SK-N-SH treated with all-trans-retinoic acid at 6 μM for 48 hours (cell line): ENCODE results near the gene TRIM71.

ENCODE experiments used
- ATAC-seq: fragments of 200-7000 bp; cut with Tn5 transposase; 3 replicates; pipeline ENCODE4 v1.9.1; 2020; ENCODE audit warnings: mild to moderate bottlenecking, moderate library complexity
- ARNTL ChIP-seq: fragments of 450-650 bp; formaldehyde crosslinking; IDR thresholded peaks from 2 replicates; pipeline ENCODE4 v1.5.0; 2020; ENCODE audit warnings: low read depth, mild to moderate bottlenecking, moderate library complexity, borderline replicate concordance
- BACH2 ChIP-seq: fragments of 250-450 bp; sonication (Bioruptor Pico); IDR thresholded peaks from 2 replicates; pipeline ENCODE4 v1.9.0; 2021; ENCODE audit warnings: mild to moderate bottlenecking, borderline replicate concordance
- CSDC2 ChIP-seq: fragments of 250-450 bp; sonication (Bioruptor Pico); IDR thresholded peaks from 2 replicates; pipeline ENCODE4 v1.5.0; 2020; ENCODE audit warnings: mild to moderate bottlenecking, moderate library complexity
- CSRNP3 ChIP-seq: fragments of 250-450 bp; sonication (Bioruptor Pico); IDR thresholded peaks from 2 replicates; pipeline ENCODE4 v1.5.1; 2021; ENCODE audit warnings: mild to moderate bottlenecking, moderate library complexity
- ESRRG ChIP-seq: fragments of 250-450 bp; sonication (Bioruptor Pico); IDR thresholded peaks from 2 replicates; pipeline ENCODE4 v1.6.1; 2021; ENCODE audit warnings: mild to moderate bottlenecking
- GLIS3 ChIP-seq: fragments of 250-450 bp; sonication (Bioruptor Pico); IDR thresholded peaks from 2 replicates; pipeline ENCODE4 v1.5.0; 2020; ENCODE audit warnings: mild to moderate bottlenecking, moderate library complexity
- ISL1 ChIP-seq: fragments of 250-450 bp; sonication (Bioruptor Pico); IDR thresholded peaks from 2 replicates; pipeline ENCODE4 v2.1.2; 2022; ENCODE audit warnings: mild to moderate bottlenecking, moderate library complexity
- OSR1 ChIP-seq: fragments of 250-450 bp; sonication (Bioruptor Pico); IDR thresholded peaks from 2 replicates; pipeline ENCODE4 v1.8.0; 2022; ENCODE audit warnings: moderate library complexity, mild to moderate bottlenecking, inconsistent platforms
- PPARA ChIP-seq: fragments of 250-450 bp; sonication (Bioruptor Pico); IDR thresholded peaks from 2 replicates; pipeline ENCODE4 v1.5.0; 2020; ENCODE audit warnings: mild to moderate bottlenecking, borderline replicate concordance
- RARB ChIP-seq: fragments of 250-450 bp; sonication (Bioruptor Pico); IDR thresholded peaks from 2 replicates; pipeline ENCODE4 v1.8.0; 2021; ENCODE audit warnings: mild to moderate bottlenecking, moderate library complexity
- SNAI2 ChIP-seq: fragments of 250-450 bp; sonication (Bioruptor Pico); IDR thresholded peaks from 2 replicates; pipeline ENCODE4 v1.5.0; 2020; ENCODE audit warnings: mild to moderate bottlenecking, moderate library complexity
- TSHZ2 ChIP-seq: fragments of 250-450 bp; sonication (Bioruptor Pico); IDR thresholded peaks from 2 replicates; pipeline ENCODE4 v1.5.0; 2020; ENCODE audit warnings: mild to moderate bottlenecking, moderate library complexity
- ZNF565 ChIP-seq: fragments of 450-650 bp; formaldehyde crosslinking; conservative IDR thresholded peaks from 2 replicates; pipeline ENCODE4 v1.5.0; 2020; ENCODE audit warnings: low read depth, mild to moderate bottlenecking, moderate library complexity
- ZNF70 ChIP-seq: fragments of 450-650 bp; formaldehyde crosslinking; IDR thresholded peaks from 2 replicates; pipeline ENCODE4 v1.5.0; 2020; ENCODE audit warnings: mild to moderate bottlenecking, moderate library complexity
- ZNF8 ChIP-seq: fragments of 450-650 bp; formaldehyde crosslinking; IDR thresholded peaks from 2 replicates; pipeline ENCODE4 v1.5.0; 2020; ENCODE audit warnings: mild to moderate bottlenecking, moderate library complexity
- TF ChIP-seq, protein P1 (sequence below): fragments of 250-450 bp; sonication (Bioruptor Pico); IDR thresholded peaks from 2 replicates; pipeline ENCODE4 v1.8.0; 2020; ENCODE audit warnings: mild to moderate bottlenecking, moderate library complexity, borderline replicate concordance
- TF ChIP-seq, protein P2 (sequence below): fragments of 250-450 bp; sonication (Bioruptor Pico); IDR thresholded peaks from 2 replicates; pipeline ENCODE4 v1.8.0; 2021; ENCODE audit warnings: low read depth, mild to moderate bottlenecking, moderate library complexity, borderline replicate concordance

Gene TRIM71

GRCh38 chr3:32870373-32871095 lies 52.7 kb downstream of the TRIM71 start:
- TF ChIP-seq CSDC2 = no peak
- no peak for TF ChIP-seq ZNF8
- TF ChIP-seq TSHZ2 (CRISPR knock-in tag) = no peak
- ATAC-seq = no peak

- ATAC-seq = no peak
- no peak for TF ChIP-seq PPARA (CRISPR knock-in tag)
- no peak for TF ChIP-seq OSR1
- no peak for TF ChIP-seq GLIS3 (CRISPR knock-in tag)
- TF ChIP-seq TSHZ2 (CRISPR knock-in tag) = no peak
- TF ChIP-seq ARNTL (CRISPR knock-in tag) = no peak
- no peak for TF ChIP-seq RARB (CRISPR knock-in tag)
- TF ChIP-seq ZNF70 (CRISPR knock-in tag) = no peak
- no peak for TF ChIP-seq SNAI2 (CRISPR knock-in tag)
- TF ChIP-seq ZNF565 = no peak
- no peak for TF ChIP-seq CSRNP3 (CRISPR knock-in tag)
- TF ChIP-seq ESRRG = no peak
- TF ChIP-seq CSDC2 = no peak
- no peak for TF ChIP-seq BACH2 (CRISPR knock-in tag)
- TF ChIP-seq ISL1 (CRISPR knock-in tag) = no peak
- TF ChIP-seq, protein P1, sequence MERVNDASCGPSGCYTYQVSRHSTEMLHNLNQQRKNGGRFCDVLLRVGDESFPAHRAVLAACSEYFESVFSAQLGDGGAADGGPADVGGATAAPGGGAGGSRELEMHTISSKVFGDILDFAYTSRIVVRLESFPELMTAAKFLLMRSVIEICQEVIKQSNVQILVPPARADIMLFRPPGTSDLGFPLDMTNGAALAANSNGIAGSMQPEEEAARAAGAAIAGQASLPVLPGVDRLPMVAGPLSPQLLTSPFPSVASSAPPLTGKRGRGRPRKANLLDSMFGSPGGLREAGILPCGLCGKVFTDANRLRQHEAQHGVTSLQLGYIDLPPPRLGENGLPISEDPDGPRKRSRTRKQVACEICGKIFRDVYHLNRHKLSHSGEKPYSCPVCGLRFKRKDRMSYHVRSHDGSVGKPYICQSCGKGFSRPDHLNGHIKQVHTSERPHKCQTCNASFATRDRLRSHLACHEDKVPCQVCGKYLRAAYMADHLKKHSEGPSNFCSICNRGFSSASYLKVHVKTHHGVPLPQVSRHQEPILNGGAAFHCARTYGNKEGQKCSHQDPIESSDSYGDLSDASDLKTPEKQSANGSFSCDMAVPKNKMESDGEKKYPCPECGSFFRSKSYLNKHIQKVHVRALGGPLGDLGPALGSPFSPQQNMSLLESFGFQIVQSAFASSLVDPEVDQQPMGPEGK (CRISPR knock-in tag) = no peak
- TF ChIP-seq, all 23 proteins: peak for 0
These were observed 53.5 kb downstream of the TRIM71 start for GRCh38 chr3:32871273-32871672.

DNA sequence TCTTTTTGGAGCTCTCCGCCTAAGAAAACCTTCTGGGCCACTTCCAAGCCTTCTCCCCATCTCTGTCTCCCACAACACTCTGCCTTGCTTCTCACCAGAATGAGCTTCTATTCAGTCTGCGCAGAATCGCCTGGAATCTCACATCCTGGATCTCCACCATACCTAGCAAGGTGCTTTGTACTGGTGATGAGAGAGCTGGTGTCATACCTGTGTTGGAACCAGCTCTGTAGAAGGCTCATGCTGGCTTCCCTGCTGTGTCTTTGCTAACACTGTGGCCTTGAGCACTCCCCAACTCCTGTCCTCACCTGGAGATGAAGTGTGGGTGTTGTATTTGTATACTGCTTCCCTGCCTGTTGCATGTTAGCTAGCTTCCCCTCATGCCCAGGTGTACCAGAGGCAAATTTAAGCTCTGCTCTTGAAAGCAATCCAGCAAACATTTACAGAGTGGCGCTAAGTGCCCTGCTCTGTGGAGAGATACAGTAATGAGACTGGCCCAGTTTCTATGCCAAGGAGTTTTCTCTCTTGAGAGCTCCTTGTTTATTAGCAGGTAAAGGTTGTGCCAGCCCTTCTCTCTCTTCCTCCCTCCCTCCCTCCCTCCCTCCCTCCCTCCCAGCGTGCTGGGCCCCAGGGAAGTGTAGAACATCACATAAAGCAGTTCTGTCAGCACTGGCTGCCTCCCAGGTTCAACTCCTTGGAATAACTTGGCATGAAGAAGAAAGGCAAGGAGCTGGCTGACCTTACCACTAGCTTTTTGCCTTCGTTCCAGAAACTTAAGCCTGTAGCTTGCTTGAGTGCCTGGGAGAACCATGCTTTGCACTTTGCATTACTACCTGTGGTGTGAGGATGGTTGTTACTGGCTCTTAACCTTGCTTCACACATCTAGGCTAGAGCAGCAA lies 54.9 kb downstream of the TRIM71 start:
- TF ChIP-seq CSRNP3 (CRISPR knock-in tag) = no peak
- TF ChIP-seq ISL1 (CRISPR knock-in tag) = no peak
- TF ChIP-seq, protein P2, sequence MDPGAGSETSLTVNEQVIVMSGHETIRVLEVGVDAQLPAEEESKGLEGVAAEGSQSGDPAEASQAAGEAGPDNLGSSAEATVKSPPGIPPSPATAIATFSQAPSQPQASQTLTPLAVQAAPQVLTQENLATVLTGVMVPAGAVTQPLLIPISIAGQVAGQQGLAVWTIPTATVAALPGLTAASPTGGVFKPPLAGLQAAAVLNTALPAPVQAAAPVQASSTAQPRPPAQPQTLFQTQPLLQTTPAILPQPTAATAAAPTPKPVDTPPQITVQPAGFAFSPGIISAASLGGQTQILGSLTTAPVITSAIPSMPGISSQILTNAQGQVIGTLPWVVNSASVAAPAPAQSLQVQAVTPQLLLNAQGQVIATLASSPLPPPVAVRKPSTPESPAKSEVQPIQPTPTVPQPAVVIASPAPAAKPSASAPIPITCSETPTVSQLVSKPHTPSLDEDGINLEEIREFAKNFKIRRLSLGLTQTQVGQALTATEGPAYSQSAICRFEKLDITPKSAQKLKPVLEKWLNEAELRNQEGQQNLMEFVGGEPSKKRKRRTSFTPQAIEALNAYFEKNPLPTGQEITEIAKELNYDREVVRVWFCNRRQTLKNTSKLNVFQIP (CRISPR knock-in tag) = no peak
- TF ChIP-seq, all 23 proteins: peak for 0
- ATAC-seq = peak; percentile 80
